Cardiac muscle cell (in vitro differentiated cells and primary cell): ENCODE data around the gene MYH9. TPM values are rescaled to one million over a fixed set of nuclear protein-coding genes. Genes with fewer than 3 reads are reported as not detected.

Experiments used
- DNase-seq, 2 donors: peaks; one replicate each; pipeline versions ENCODE4 v3.0.0 to v3.0.0-alpha.2; 2010 to 2017; ENCODE audit warnings: low read depth in 1 of 2, low spot score in 1 of 2
- H3K27ac ChIP-seq: fragments of 200-600 bp; sonication (generic); 2 replicates; pipeline ENCODE4 v1.5.1; 2016
- H3K27me3 ChIP-seq: fragments of 200-600 bp; sonication (generic); 2 replicates; pipeline ENCODE4 v1.6.0; 2016; ENCODE audit warnings: control low read depth
- H3K36me3 ChIP-seq: fragments of 200-600 bp; sonication (generic); 2 replicates; pipeline ENCODE4 v1.5.1; 2016; ENCODE audit warnings: control low read depth
- H3K4me1 ChIP-seq: fragments of 200-600 bp; sonication (generic); 2 replicates; pipeline ENCODE4 v1.8.1; 2017; ENCODE audit warnings: low read depth, mild to moderate bottlenecking, mixed run types
- H3K4me3 ChIP-seq: fragments of 200-600 bp; sonication (generic); 2 replicates; pipeline ENCODE4 v1.5.1; 2016; ENCODE audit warnings: mild to moderate bottlenecking
- H3K9me3 ChIP-seq: fragments of 200-600 bp; sonication (generic); 2 replicates; pipeline ENCODE4 v1.5.1; 2017; ENCODE audit warnings: low read depth, mild to moderate bottlenecking, control low read depth
- polyA plus RNA-seq: library from polyadenylated mRNA; unstranded; fragments of >200 nt; fragmentation: Nextera tagmentation; extraction: Ambion mirVana; gene quantifications from 2 replicates; pipeline ENCODE4 v1.2.1, GENCODE V29; 2016
- total RNA-seq: library from RNA; depleted of rRNA; stranded (reverse); fragments of >200 nt; gene quantifications from 2 replicates; pipeline ENCODE4 v1.2.3, GENCODE V29; 2016
- TF ChIP-seq, protein P1 (sequence below): IDR thresholded peaks from 2 replicates; pipeline ENCODE4 v1.5.1; 2012; ENCODE audit warnings: low read depth, mild to moderate bottlenecking, low read length

Gene MYH9
- total and polyA plus RNA-seq, 2 experiments from 2014 or later, result 88.7 to 174 TPM

GRCh38 chr22:36302439-36303114 is 85.2 kb downstream of the MYH9 start:
- Histone ChIP-seq H3K4me3 (no peak overlapping the region), H3K36me3 (peaks cover 81% of the 10 kb centered on the region), H3K4me1 (no peaks in the 10 kb centered on the region), H3K9me3 (no peaks in the 10 kb centered on the region), H3K27me3 (no peaks in the 10 kb centered on the region), H3K27ac (peak overlapping the region; percentile 21)
- TF ChIP-seq, protein P1, sequence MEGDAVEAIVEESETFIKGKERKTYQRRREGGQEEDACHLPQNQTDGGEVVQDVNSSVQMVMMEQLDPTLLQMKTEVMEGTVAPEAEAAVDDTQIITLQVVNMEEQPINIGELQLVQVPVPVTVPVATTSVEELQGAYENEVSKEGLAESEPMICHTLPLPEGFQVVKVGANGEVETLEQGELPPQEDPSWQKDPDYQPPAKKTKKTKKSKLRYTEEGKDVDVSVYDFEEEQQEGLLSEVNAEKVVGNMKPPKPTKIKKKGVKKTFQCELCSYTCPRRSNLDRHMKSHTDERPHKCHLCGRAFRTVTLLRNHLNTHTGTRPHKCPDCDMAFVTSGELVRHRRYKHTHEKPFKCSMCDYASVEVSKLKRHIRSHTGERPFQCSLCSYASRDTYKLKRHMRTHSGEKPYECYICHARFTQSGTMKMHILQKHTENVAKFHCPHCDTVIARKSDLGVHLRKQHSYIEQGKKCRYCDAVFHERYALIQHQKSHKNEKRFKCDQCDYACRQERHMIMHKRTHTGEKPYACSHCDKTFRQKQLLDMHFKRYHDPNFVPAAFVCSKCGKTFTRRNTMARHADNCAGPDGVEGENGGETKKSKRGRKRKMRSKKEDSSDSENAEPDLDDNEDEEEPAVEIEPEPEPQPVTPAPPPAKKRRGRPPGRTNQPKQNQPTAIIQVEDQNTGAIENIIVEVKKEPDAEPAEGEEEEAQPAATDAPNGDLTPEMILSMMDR, result no peak
- no peak for DNase-seq

GRCh38 chr22:36301851-36302250 is 85.9 kb downstream of the MYH9 start:
- no peaks in the 10 kb centered on the region for H3K9me3 ChIP-seq
- no peak overlapping the region for H3K4me3 ChIP-seq
- TF ChIP-seq, protein P1, result no peak
- H3K27me3 ChIP-seq, result no peaks in the 10 kb centered on the region
- DNase-seq, result no peak
- H3K4me1 ChIP-seq, result no peaks in the 10 kb centered on the region
- peaks cover 87% of the 10 kb centered on the region for H3K36me3 ChIP-seq
- H3K27ac ChIP-seq, result no peak overlapping the region

GRCh38 chr22:36301384-36301828 is 86.4 kb downstream of the MYH9 start:
- no peak overlapping the region for H3K27ac ChIP-seq
- TF ChIP-seq, protein P1, result peak; percentile 84
- peaks cover 87% of the 10 kb centered on the region for H3K36me3 ChIP-seq
- DNase-seq, result peak; percentile 71 to 82
- H3K27me3 ChIP-seq, result no peaks in the 10 kb centered on the region
- H3K4me3 ChIP-seq, result no peak overlapping the region
- H3K9me3 ChIP-seq, result no peaks in the 10 kb centered on the region
- no peaks in the 10 kb centered on the region for H3K4me1 ChIP-seq

GRCh38 chr22:36300396-36301212 is 87.2 kb downstream of the MYH9 start:
- Histone ChIP-seq H3K27ac (no peak overlapping the region), H3K9me3 (no peaks in the 10 kb centered on the region), H3K27me3 (no peaks in the 10 kb centered on the region), H3K4me3 (no peak overlapping the region), H3K36me3 (peaks cover 85% of the 10 kb centered on the region), H3K4me1 (no peaks in the 10 kb centered on the region)
- DNase-seq, result no peak
- TF ChIP-seq, protein P1, result no peak

GRCh38 chr22:36299911-36300310 is 87.9 kb downstream of the MYH9 start:
- Histone ChIP-seq H3K27me3 (no peaks in the 10 kb centered on the region), H3K27ac (no peak overlapping the region), H3K36me3 (peaks cover 85% of the 10 kb centered on the region), H3K4me3 (no peak overlapping the region), H3K9me3 (no peaks in the 10 kb centered on the region), H3K4me1 (no peaks in the 10 kb centered on the region)
- TF ChIP-seq, protein P1, result no peak
- DNase-seq, result no peak
